GM12878 (cell line): ENCODE data around the gene TFF1. TPM values are rescaled to one million over a fixed set of nuclear protein-coding genes. Genes with fewer than 3 reads are reported as not detected.
A peak's percentile ranks its signal among the peaks of the same experiment; 100 is the strongest.

Source experiments
- CBFB ChIP-seq: IDR thresholded peaks from 2 replicates; pipeline ENCODE4 v1.6.1; 2016; ENCODE audit warnings: antibody characterized with exemption, low read depth
- EED ChIP-seq: sonication (generic); IDR thresholded peaks from 2 replicates; pipeline ENCODE4 v1.6.1; 2016; ENCODE audit warnings: antibody characterized with exemption, low read depth
- HDAC2 ChIP-seq: fragments of 200-600 bp; sonication (generic); IDR thresholded peaks from 2 replicates; pipeline ENCODE4 v1.6.1; 2017
- IRF4 ChIP-seq: IDR thresholded peaks from 2 replicates; pipeline ENCODE4 v1.6.1; 2011; ENCODE audit warnings: low read depth, low read length
- MLLT1 ChIP-seq: fragments of 450-650 bp; IDR thresholded peaks from 2 replicates; pipeline ENCODE4 v1.6.1; 2016; ENCODE audit warnings: mild to moderate bottlenecking
- PAX8 ChIP-seq: fragments of 450-650 bp; IDR thresholded peaks from 2 replicates; pipeline ENCODE4 v1.6.1; 2017; ENCODE audit warnings: mild to moderate bottlenecking, moderate library complexity
- POLR2A ChIP-seq: IDR thresholded peaks from 2 replicates; pipeline ENCODE4 v1.6.1; 2011; ENCODE audit warnings: low read depth, mild to moderate bottlenecking, low read length
- ZBTB11 ChIP-seq: fragments of 450-650 bp; formaldehyde crosslinking; IDR thresholded peaks from 2 replicates; pipeline ENCODE4 v1.5.0; 2022; ENCODE audit warnings: mild to moderate bottlenecking, missing genetic modification characterization
- polyA plus RNA-seq, 11 experiments: library from polyadenylated mRNA; depleted of rRNA in 4 of 11; unstranded in 6 of 11; stranded (reverse) in 5 of 11; fragments of >200 nt; fragmentation: Nextera tagmentation in 4 of 11; fragmentation: Illumina TruSeq in 1 of 11; extraction: Ambion mirVana in 4 of 11; extraction: Trizol in 1 of 11; gene quantifications; 1 replicate in 1 of 11; 2 replicates in 10 of 11; pipeline versions ENCODE4 v1.2.1 to v1.2.3, GENCODE V29; 2011 to 2016; ENCODE audit warnings: inconsistent platforms in 2 of 11, missing spikeins in 2 of 11, low read depth in 1 of 11
- total RNA-seq, 4 experiments: library from RNA; depleted of rRNA in 3 of 4; stranded (reverse); fragments of >200 nt in 3 of 4; fragmentation: Illumina TruSeq in 1 of 4; extraction: Trizol in 1 of 4; gene quantifications; 2 replicates each; pipeline versions ENCODE4 v1.2.1 to v1.2.3, GENCODE V29; 2013 to 2021

Gene TFF1
- total and polyA plus RNA-seq, 10 of the 15 experiments (the other 5 are each of a cell fraction or from before 2014, with no cell fraction given), result 0.13 TPM; not detected in 9

GRCh38 chr21:42388740-42389448, 22.6 kb upstream of the TFF1 start (continued):
- TF ChIP-seq POLR2A, result peak; percentile 32; the same call in 1 of the 2 replicates
- 0 out of 2 replicates have a peak, but pooled peaks have one; percentile 21 for TF ChIP-seq MLLT1
- TF ChIP-seq HDAC2, result no peak
- TF ChIP-seq ZBTB11, result peak; percentile 73
- 0 out of 2 replicates have a peak, but pooled peaks have one; percentile 25 for TF ChIP-seq EED
- TF ChIP-seq PAX8, result no peak
- 0 out of 2 replicates have a peak, but pooled peaks have one; percentile 12 for TF ChIP-seq IRF4
- no peak for TF ChIP-seq CBFB
